Measurements from ENCODE around the gene ZNF438.
"Not testable (repeated sequence)": the region's sequence is repeated elsewhere in the genome, so short reads cannot be mapped to it uniquely, and the experiment has no call there.

ZNF438 gene

DNA sequence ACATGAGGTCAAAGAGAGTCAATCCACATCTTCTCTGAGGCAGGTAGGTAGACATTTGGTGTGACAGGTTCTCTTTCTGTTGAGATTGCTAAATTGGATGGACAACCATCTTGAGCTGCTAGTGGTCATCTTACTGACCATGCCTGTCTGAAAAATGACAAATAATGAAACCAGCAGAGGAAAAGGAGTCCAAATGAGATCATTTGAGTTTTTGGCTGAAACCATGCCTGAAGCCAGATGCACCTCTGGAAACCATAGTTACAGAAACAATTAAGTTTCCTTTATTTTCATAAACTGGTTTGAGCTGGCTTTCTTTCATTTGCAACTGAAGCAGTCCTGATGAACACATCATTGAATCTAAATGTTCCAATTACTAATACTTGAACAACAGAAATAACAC lies 100.6 kb downstream of the ZNF438 start:
- Histone ChIP-seq H3K9ac (no peak overlapping the region), H3K79me2 (ENCODE audit: insufficient read depth, low read depth) (no peaks in the 10 kb centered on the region), H3K27me3 (ENCODE audit: insufficient read depth, low read depth) (no peaks in the 10 kb centered on the region), H3K4me2 (peak overlapping the region; percentile 3; the same call in 1 of the 2 replicates), H3K4me3 (IDR thresholded peaks at IDR 0.05; ENCODE audit: insufficient read depth, low read depth, low read length) (no peak overlapping the region), H3K4me1 (ENCODE audit: low read depth, poor library complexity, severe bottlenecking) (peaks cover 63% of the 10 kb centered on the region), H2AFZ (ENCODE audit: low read depth) (no peak overlapping the region), H3K27ac (no peak overlapping the region), H3K36me3 (ENCODE audit: insufficient read depth) (no peaks in the 10 kb centered on the region), H4K20me1 (ENCODE audit: insufficient read depth) (no peaks in the 10 kb centered on the region)
- TF ChIP-seq, protein P1, sequence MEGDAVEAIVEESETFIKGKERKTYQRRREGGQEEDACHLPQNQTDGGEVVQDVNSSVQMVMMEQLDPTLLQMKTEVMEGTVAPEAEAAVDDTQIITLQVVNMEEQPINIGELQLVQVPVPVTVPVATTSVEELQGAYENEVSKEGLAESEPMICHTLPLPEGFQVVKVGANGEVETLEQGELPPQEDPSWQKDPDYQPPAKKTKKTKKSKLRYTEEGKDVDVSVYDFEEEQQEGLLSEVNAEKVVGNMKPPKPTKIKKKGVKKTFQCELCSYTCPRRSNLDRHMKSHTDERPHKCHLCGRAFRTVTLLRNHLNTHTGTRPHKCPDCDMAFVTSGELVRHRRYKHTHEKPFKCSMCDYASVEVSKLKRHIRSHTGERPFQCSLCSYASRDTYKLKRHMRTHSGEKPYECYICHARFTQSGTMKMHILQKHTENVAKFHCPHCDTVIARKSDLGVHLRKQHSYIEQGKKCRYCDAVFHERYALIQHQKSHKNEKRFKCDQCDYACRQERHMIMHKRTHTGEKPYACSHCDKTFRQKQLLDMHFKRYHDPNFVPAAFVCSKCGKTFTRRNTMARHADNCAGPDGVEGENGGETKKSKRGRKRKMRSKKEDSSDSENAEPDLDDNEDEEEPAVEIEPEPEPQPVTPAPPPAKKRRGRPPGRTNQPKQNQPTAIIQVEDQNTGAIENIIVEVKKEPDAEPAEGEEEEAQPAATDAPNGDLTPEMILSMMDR (conservative IDR thresholded peaks at IDR 0.05; ENCODE audit: low read depth, low read length), result no peak

DNA sequence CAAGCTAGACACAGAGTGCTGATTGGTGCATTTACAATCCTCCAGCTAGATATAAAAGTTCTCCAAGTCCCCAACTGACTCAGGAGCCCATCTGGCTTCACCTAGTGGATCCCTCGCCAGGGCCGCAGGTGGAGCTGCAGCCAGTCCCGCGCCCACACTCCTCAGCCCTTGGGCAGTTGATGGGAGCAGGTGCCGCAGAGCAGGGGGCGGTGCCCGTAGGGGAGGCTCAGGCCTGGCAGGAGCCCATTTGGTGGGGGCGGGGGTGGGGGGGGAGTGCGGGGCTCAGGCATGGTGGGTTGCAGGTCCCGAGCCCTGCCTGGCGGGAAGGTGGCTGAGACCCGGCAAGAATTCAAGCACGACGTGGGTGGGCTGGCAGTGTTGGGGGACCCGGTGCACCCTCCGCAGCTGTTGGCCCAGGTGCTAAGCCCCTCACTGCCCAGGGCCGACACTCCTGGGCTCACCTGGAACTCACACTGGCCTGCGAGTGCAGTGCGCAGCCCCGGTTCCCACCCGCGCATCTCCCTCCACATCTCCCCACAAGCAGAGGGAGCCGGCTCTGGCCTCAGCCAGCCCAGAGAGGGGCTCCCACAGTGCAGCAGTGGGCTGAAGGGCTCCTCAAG lies 101.7 kb downstream of the ZNF438 start:
- H3K27ac ChIP-seq, result peak overlapping the region; percentile 63
- peaks cover 52% of the 10 kb centered on the region for H3K4me1 ChIP-seq (ENCODE audit: low read depth, poor library complexity, severe bottlenecking)
- H3K36me3 ChIP-seq (ENCODE audit: insufficient read depth), result no peaks in the 10 kb centered on the region
- no peaks in the 10 kb centered on the region for H3K27me3 ChIP-seq (ENCODE audit: insufficient read depth, low read depth)
- H3K4me2 ChIP-seq, result no peak overlapping the region
- no peaks in the 10 kb centered on the region for H3K79me2 ChIP-seq (ENCODE audit: insufficient read depth, low read depth)
- H2AFZ ChIP-seq (ENCODE audit: low read depth), result no peak overlapping the region
- H4K20me1 ChIP-seq (ENCODE audit: insufficient read depth), result no peaks in the 10 kb centered on the region
- TF ChIP-seq, protein P1 (conservative IDR thresholded peaks at IDR 0.05; ENCODE audit: low read depth, low read length), result no peak
- no peak overlapping the region for H3K4me3 ChIP-seq (IDR thresholded peaks at IDR 0.05; ENCODE audit: insufficient read depth, low read depth, low read length)
- H3K9ac ChIP-seq, result no peak overlapping the region

DNA sequence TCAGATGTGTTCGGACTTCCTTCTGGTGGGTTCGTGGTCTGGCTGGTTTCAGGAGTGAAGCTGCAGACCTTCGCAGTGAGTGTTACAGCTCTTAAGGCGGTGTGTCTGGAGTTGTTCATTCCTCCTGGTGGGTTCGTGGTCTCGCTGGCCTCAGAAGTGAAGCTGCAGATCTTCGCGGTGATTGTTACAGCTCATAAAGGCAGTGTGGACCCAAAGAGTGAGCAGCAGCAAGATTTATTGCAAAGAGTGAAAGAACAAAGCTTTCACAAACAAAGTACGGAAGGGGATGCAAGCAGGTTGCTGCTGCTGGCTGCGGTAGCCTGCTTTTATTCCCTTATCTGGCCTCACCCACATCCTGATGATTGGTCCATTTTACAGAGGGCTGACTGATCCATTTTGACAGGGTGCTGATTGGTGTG lies 102.3 kb downstream of the ZNF438 start:
- not testable (repeated sequence) for H3K4me3 ChIP-seq (IDR thresholded peaks at IDR 0.05; ENCODE audit: insufficient read depth, low read depth, low read length)

DNA sequence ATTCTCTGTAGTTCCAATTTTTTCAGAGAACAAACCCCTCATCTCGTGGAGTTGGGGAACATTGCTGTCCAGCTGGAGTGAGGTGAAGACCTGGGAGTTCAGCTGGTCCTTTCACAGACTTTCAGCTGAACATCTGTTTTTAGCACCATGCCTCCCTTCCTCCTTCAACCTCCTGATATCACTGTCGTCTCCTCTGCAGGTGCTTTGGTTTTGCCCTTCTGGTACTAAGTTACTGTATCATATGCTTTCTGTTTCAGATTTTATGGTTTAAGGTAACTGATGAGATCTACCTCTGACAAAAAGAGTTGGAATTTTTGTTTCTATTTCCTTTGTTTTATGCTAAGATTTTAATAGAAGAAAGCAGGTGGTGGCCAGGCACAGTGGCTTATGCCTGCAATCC lies 102.9 kb downstream of the ZNF438 start:
- H3K4me1 ChIP-seq (ENCODE audit: low read depth, poor library complexity, severe bottlenecking), result peaks cover 41% of the 10 kb centered on the region
- H3K4me3 ChIP-seq (IDR thresholded peaks at IDR 0.05; ENCODE audit: insufficient read depth, low read depth, low read length), result no peak overlapping the region
- H3K9ac ChIP-seq, result peak overlapping the region; percentile 15; the same call in 1 of the 2 replicates
- H3K36me3 ChIP-seq (ENCODE audit: insufficient read depth), result no peaks in the 10 kb centered on the region
- TF ChIP-seq, protein P1 (conservative IDR thresholded peaks at IDR 0.05; ENCODE audit: low read depth, low read length), result no peak
- H3K79me2 ChIP-seq (ENCODE audit: insufficient read depth, low read depth), result no peaks in the 10 kb centered on the region
- peak overlapping the region; percentile 63 for H3K27ac ChIP-seq
- H4K20me1 ChIP-seq (ENCODE audit: insufficient read depth), result no peaks in the 10 kb centered on the region
- H3K4me2 ChIP-seq, result peak overlapping the region; percentile 45
- H3K27me3 ChIP-seq (ENCODE audit: insufficient read depth, low read depth), result no peaks in the 10 kb centered on the region
- peak overlapping the region; percentile 48 for H2AFZ ChIP-seq (ENCODE audit: low read depth)

More for the DNA sequence above, 102.3 kb downstream of the ZNF438 start:
- H3K4me1 ChIP-seq (ENCODE audit: low read depth, poor library complexity, severe bottlenecking), result peaks cover 45% of the 10 kb centered on the region
- not testable (repeated sequence) for H3K27me3 ChIP-seq (ENCODE audit: insufficient read depth, low read depth); H3K79me2 ChIP-seq (ENCODE audit: insufficient read depth, low read depth); H3K36me3 ChIP-seq (ENCODE audit: insufficient read depth); H4K20me1 ChIP-seq (ENCODE audit: insufficient read depth)
- H2AFZ ChIP-seq (ENCODE audit: low read depth), result peak overlapping the region; percentile 48
- peak overlapping the region; percentile 15; the same call in 1 of the 2 replicates for H3K9ac ChIP-seq
- H3K4me2 ChIP-seq, result peak overlapping the region; percentile 45
- peak overlapping the region; percentile 63 for H3K27ac ChIP-seq

- no peaks in the 10 kb centered on the region for H3K4me1 ChIP-seq (ENCODE audit: low read depth, poor library complexity, severe bottlenecking)
- no peaks in the 10 kb centered on the region for H3K27me3 ChIP-seq (ENCODE audit: insufficient read depth, low read depth)
- H4K20me1 ChIP-seq (ENCODE audit: insufficient read depth), result no peaks in the 10 kb centered on the region
- no peak overlapping the region for H3K4me3 ChIP-seq (IDR thresholded peaks at IDR 0.05; ENCODE audit: insufficient read depth, low read depth, low read length)
- H3K9ac ChIP-seq, result no peak overlapping the region
- H3K4me2 ChIP-seq, result no peak overlapping the region
- TF ChIP-seq, protein P1 (conservative IDR thresholded peaks at IDR 0.05; ENCODE audit: low read depth, low read length), result no peak
- H3K27ac ChIP-seq, result no peak overlapping the region
- H3K79me2 ChIP-seq (ENCODE audit: insufficient read depth, low read depth), result no peaks in the 10 kb centered on the region
- H2AFZ ChIP-seq (ENCODE audit: low read depth), result no peak overlapping the region
- no peaks in the 10 kb centered on the region for H3K36me3 ChIP-seq (ENCODE audit: insufficient read depth)
Observed at GRCh38 chr10:30918651-30919050, 113.0 kb downstream of the ZNF438 start.
